ENCODE data around the gene MAP3K7CL.
"Not testable (repeated sequence)": the region's sequence is repeated elsewhere in the genome, so short reads cannot be mapped to it uniquely, and the experiment has no call there.

The MAP3K7CL gene

GRCh38 chr21:29166853-29167252, 36.4 kb downstream of the MAP3K7CL start:
- DNase-seq (ENCODE audit: low read depth in 2 of 3, low spot score in 2 of 3) = no peak

- not testable (repeated sequence) for DNase-seq (ENCODE audit: low read depth in 2 of 3, low spot score in 2 of 3)
These were observed 37.0 kb downstream of the MAP3K7CL start for GRCh38 chr21:29167481-29167880.

GRCh38 chr21:29168891-29169315, 38.5 kb downstream of the MAP3K7CL start:
- no peak for DNase-seq (ENCODE audit: low read depth in 2 of 3, low spot score in 2 of 3)

- DNase-seq (ENCODE audit: low read depth in 2 of 3, low spot score in 2 of 3) = no peak
These were observed 40.5 kb downstream of the MAP3K7CL start for GRCh38 chr21:29170944-29171343.

GRCh38 chr21:29172282-29172681, 41.8 kb downstream of the MAP3K7CL start:
- DNase-seq (ENCODE audit: low read depth in 2 of 3, low spot score in 2 of 3) = no peak

- no peak for DNase-seq (ENCODE audit: low read depth in 2 of 3, low spot score in 2 of 3)
These were observed 44.2 kb downstream of the MAP3K7CL start for GRCh38 chr21:29174607-29175013.

GRCh38 chr21:29175408-29176134, 45.1 kb downstream of the MAP3K7CL start:
- no peak for DNase-seq (ENCODE audit: low read depth in 2 of 3, low spot score in 2 of 3)

GRCh38 chr21:29176471-29177120, 46.2 kb downstream of the MAP3K7CL start:
- DNase-seq (ENCODE audit: low read depth in 2 of 3, low spot score in 2 of 3) = no peak

GRCh38 chr21:29177800-29178199, 47.4 kb downstream of the MAP3K7CL start:
- no peak for DNase-seq (ENCODE audit: low read depth in 2 of 3, low spot score in 2 of 3)

GRCh38 chr21:29178926-29179325, 48.5 kb downstream of the MAP3K7CL start:
- DNase-seq (ENCODE audit: low read depth in 2 of 3, low spot score in 2 of 3) = no peak

- DNase-seq (ENCODE audit: low read depth in 2 of 3, low spot score in 2 of 3) = no peak
These were observed 49.1 kb downstream of the MAP3K7CL start for GRCh38 chr21:29179503-29179902.

GRCh38 chr21:29181799-29182470, 51.5 kb downstream of the MAP3K7CL start:
- DNase-seq (ENCODE audit: low read depth in 2 of 3, low spot score in 2 of 3) = no peak

GRCh38 chr21:29182691-29183092, 52.2 kb downstream of the MAP3K7CL start:
- DNase-seq (ENCODE audit: low read depth in 2 of 3, low spot score in 2 of 3) = no peak

- no peak for DNase-seq (ENCODE audit: low read depth in 2 of 3, low spot score in 2 of 3)
These were observed 53.6 kb downstream of the MAP3K7CL start for GRCh38 chr21:29184037-29184436.

- no peak for DNase-seq (ENCODE audit: low read depth in 2 of 3, low spot score in 2 of 3)
These were observed 54.7 kb downstream of the MAP3K7CL start for GRCh38 chr21:29185172-29185571.

GRCh38 chr21:29185633-29186032, 55.2 kb downstream of the MAP3K7CL start:
- DNase-seq (ENCODE audit: low read depth in 2 of 3, low spot score in 2 of 3) = no peak

- no peak for DNase-seq (ENCODE audit: low read depth in 2 of 3, low spot score in 2 of 3)
These were observed 55.8 kb downstream of the MAP3K7CL start for GRCh38 chr21:29186246-29186645.

- DNase-seq (ENCODE audit: low read depth in 2 of 3, low spot score in 2 of 3) = no peak
These were observed 57.5 kb downstream of the MAP3K7CL start for GRCh38 chr21:29187944-29188343.

GRCh38 chr21:29189353-29189752, 58.9 kb downstream of the MAP3K7CL start:
- DNase-seq (ENCODE audit: low read depth in 2 of 3, low spot score in 2 of 3) = no peak

- no peak for DNase-seq (ENCODE audit: low read depth in 2 of 3, low spot score in 2 of 3)
These were observed 60.5 kb downstream of the MAP3K7CL start for GRCh38 chr21:29190923-29191331.

- no peak for DNase-seq (ENCODE audit: low read depth in 2 of 3, low spot score in 2 of 3)
These were observed 62.6 kb downstream of the MAP3K7CL start for GRCh38 chr21:29193072-29193471.

- no peak for DNase-seq (ENCODE audit: low read depth in 2 of 3, low spot score in 2 of 3)
These were observed 63.5 kb downstream of the MAP3K7CL start for GRCh38 chr21:29193901-29194300.

All from activated CD8-positive, alpha-beta memory T cell treated with anti-CD3 and anti-CD28 coated beads for 48 hours (primary cell).